Activated CD4-positive, CD25-positive, alpha-beta regulatory T cell treated with anti-CD3 and anti-CD28 coated beads, Interleukin-2, amount 50 U/mL, for 24 hours (primary cell): ENCODE data around the gene RBFOX2.

Source experiments
- ATAC-seq, 2 donors: fragments of 150-1000 bp; cut with Tn5 transposase; one replicate each; pipeline ENCODE4 v1.10.0; 2021; ENCODE audit warnings: mild to moderate bottlenecking in 1 of 2, moderate library complexity in 1 of 2

RBFOX2 gene

DNA sequence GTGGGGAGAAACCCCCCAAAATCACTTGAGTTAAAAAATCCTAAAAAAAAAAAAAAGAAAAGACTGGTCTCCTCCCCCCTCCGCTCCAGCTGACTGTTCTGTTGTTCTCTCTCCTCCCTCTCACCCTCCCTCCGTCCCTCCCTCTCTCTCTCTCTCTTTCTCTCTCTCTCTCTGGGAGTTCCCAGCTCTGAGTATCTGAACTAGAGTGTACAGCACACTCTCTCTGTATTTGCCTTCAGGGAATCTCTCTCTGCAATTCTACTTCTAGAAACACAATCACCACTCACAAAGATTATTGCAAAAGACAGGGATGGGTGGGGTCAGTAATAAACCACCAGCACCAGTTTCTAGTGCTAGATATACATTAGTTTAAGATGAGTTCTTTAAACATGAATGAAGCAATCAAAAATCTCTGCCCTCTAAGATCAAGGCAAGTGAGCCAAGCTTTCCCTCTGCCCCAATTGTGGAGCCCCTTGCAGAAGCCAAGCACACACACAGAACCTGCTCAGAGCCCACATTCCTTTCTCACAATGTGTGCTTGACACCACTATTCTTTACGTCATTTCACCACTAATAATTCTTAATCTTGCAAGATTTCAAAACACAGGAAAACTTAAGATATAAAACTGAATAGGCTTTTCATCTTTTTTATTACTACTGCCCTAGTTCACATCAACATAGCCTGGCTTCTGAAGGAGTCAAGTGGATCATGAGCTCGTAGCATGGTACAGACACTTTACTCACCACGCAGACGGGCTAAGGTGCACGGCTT lies 133.5 kb downstream of the RBFOX2 start:
- ATAC-seq: no peak

DNA sequence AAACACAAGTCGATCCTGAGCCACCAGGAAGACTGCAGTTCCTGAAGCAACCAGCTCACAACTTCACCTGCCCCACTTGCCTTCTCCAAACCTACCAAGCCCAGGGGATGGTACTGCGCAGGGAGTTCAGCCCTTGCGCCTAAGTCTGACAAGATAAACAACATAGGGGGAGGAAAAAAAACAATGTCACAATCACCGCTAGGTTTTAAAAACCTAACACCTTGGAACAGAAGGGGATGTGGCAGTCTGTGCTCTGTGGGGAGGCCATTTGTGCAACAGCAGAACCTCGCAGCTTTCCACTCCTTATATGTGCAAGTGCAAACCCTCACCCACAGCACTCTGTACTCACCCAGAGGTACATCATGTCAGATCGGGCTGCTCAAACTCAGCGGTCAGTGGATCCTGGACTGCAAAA lies 134.2 kb downstream of the RBFOX2 start:
- ATAC-seq: no peak

DNA sequence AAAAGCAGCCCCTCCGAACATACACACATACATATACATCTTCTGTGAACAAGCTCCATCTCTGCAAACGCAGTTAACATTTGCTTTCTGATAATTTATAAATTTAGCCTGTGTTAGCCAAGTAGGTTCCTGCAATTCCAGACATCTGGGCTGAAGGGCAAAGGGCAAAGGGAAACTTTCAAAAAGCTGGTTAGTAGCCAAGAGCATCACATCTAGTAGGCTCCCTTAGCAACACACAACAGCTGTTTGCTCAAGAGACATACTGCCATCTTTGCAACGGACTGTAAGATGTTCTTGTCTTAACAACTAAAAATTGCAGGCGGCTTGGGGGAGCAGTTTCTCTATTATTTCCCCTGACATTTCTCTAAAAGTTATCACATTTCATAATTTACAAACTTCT lies 134.9 kb downstream of the RBFOX2 start:
- ATAC-seq: no peak

DNA sequence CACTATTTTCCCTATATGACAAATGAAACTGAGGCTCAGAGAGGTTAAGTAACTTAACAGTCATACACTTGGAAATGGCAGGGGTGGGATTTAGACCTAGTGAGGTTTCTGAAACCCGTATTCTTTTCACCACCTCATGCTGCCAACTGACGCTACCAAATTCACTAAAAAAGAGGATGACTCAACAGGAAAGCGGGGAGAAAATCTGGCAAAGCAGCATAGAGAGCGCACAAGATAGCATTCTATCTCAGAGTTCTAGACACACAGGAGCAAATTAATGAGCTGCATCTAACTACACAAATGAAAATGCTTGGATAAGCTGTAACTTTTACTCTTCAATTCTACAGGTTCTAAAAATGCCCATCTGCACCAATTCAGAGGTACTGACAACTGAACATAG lies 136.4 kb downstream of the RBFOX2 start:
- no peak for ATAC-seq

DNA sequence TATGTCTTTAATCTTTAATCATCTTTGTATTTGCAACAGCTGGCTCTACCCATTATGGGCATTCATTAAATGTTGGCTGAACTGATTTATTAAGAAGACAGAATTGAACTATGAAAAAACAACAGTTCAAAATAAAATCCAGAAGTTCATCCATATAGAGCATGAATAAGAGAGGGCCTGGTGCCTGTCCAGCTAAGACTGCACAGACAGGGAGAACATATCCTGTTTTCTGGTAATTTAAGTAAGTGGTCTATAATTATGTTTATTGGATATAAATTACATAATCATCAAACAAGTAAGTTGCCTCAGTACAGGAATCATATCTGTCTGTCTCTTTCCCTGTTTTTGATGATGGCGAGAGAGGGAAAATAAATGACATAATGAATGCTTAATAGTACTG lies 137.2 kb downstream of the RBFOX2 start:
- ATAC-seq: no peak

DNA sequence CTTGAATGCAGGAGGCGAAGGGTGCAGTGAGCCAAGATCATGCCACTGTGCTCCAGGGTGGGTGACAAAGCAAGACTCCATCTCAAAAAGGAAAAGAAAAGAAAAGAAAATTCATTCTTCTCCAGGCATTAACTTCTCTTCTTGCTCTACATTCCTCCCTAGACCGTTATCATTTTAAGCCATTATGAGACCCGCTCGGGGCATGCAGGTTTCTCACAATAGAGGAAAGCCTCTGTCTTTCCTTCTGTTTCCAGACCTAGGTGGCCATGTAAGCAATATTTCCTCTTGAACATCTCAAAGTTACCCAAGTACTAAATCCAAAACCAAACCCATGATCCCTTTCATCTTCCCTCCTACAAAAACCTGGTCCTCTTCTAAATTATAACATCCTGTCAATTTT lies 139.6 kb downstream of the RBFOX2 start:
- no peak for ATAC-seq

DNA sequence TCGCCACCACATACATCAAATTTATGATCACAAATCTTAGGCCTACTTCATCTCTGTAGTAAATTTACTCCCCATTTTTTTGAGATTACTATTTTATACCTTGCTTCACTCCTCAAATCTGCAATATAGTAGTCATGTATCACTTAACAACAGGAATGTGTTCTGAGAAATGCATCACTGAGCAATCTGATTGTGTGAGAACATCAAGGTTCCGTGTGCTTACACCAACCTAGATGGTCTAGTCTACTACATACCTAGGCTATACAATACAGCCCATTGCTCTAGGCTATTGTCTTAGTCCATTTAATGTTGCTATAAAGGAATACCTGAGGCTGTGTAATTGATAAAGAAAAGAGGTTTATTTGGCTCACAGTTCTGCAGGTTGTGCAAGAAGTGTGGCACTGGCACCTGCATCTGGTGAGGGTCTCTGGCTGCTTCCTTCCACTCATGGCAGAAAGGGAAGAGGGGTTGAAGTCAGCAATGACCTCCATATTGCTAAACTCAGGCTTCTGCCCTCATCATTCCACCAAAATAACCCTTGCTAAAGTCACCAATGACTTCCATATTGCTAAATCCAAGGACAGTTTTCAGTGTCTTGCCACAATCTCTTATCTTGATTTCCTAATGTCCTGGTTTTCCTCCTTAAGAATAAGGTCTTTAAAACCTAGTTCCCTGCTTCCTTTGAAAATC lies 140.3 kb downstream of the RBFOX2 start:
- no peak for ATAC-seq

DNA sequence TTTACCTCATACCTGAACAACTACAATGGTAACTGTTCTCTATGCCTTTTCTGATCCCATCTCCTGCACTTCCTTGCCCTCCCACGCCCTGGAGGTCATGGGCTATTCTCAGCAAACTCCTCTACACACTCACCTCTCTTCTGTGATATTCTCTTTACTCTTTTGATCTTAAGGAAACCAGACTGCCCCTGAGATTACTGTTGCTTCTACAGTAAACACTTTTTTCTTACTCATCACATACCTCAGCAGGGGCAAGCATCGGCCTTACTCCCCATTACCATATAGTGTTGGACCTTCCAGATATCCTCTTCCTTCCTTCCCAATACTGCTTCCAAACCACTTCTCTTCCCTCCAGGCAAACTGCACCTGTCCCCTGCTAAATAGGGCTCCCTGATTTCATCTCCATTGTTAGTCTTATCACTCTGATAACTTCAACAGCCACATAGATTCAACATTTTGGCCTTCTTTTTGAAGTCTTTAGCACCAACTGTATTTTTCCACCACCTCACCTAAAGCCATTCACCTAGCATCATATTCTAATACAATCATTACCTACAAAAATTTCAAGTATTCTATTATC lies 141.2 kb downstream of the RBFOX2 start:
- ATAC-seq: no peak

DNA sequence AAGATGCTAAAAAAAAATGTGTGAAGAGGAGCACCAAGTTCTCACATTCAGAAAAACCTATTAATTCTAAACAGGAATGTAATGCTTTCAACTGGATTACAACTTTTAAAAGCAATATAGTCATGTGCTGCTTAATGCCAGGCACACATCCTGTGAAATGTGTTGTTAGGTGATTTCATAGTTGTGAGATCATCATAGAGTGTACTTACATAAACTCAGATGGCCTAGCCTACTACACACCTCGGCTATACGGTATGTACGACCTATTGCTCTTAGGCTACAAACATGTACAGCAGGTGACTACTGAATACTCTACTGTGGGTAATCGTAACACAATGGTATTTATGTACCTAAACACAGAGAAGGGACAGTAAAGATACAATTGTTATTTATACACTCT lies 142.3 kb downstream of the RBFOX2 start:
- no peak for ATAC-seq

DNA sequence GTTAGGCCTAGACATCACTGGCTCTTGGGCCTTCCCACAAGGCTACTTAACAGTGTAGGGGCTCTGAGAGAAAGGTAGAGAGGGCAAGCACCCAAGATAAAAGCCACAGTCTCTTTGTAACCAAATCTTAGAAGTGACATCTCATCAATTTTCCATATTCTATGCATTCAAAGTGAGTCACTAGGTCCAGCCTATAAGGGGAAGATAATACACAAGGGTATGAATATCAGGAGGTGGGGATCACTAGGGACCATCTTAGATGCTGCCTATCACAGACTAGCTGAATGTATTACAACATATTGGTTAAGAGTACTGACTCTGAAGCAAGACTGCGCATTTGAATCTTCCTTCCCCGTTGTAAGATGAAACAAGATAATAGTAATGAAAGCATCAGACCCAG lies 144.1 kb downstream of the RBFOX2 start:
- ATAC-seq: no peak

DNA sequence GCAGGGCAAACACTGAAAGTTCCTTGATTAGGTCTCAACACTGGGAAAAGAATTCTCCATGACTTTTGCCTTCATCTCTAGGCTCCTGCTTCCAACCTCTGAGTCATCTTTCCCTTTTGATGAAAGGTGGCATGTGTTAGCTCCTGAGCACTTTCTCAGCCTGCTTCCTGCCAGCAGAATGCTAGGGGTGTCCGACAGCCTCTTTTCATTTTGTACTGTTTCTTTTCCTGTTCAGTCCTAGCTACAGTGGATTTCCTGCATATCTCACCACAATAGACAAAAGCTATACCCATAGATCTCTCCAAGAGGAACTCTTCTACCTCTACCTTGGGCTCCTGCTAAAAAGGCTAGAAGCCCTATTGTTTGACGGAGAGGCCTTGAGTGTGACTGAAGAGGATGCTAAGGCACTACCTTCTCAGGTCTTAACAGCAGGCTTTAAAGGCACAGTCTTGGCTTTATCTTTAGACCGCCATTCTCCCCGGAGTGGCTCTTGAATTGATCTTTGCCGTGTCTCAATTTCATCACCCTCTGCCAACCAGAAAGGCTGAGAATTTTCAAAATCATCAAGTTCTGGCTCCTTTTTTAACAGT lies 145.5 kb downstream of the RBFOX2 start:
- no peak for ATAC-seq

DNA sequence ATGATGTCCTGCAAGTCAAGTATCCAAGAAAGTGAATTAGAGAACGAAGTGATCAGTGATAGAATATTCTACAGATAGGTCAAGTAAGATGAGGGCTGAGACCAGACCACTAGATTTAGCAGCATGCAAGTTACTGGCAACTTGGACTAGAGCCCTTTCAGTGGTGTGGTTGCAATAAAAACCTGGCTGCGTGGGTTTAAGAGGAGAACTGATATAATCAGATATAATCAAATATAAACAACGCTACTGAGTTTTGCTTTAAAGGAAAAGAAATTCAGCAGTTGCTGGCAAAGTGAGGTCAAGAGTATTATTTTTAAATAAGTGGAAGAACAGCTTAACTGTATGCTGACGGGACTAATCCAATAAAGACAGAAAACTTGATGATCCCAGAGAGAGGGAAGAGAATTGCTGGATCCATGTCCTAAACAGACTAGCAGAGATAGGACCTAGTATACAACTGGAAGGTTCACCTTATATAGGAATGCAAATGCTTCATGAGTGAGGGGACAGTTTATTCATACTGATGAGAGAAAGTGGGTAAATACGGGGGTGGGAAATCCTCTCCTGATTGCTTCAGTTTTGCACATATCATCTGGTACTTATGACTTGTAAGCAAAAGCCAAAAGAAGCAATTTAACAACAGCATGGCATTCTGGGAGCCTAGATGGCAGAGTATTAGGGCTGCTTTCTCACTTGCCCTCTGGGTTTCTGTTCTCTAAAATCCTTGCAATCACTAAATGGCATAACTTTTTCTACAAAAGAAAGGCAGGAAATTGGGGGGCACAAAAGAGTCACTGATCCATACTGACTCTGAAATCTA lies 146.2 kb downstream of the RBFOX2 start:
- ATAC-seq: no peak

DNA sequence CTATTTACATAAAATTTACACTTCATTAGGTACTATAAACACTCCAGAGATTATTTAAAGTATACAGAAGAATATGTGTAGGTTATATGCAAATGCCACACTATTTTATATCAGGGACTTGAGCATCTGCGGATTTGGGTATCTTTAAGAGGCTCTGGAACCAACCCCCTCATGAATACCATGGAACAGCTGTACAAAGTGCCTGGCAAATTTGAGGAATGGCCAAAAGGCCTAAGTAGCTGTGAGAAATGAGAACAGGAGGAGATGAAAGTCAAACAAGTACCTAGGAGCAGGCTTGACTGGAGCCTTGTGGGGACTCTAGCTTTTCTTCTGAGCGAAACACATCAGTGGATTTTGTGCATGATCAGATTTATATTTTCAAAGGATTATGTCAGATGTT lies 149.3 kb downstream of the RBFOX2 start:
- no peak for ATAC-seq

DNA sequence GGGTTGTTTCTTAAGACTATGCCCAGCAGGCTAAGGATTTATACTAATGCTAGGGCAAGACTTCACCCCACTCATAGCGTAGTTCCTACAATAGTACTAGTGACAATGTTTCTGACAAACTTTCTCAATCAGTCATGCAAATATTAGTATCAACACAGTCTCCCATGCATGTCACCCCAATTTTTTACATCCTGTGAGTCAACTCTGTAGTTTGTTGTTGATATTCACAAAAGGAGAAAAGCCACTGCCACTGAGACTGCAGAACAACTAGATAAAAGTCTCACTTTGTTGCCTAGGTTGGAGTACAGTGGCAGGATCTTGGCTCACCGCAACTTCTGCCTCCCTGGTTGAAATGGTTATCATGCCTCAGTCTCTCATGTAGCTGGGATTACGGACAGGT lies 155.2 kb downstream of the RBFOX2 start:
- ATAC-seq: no peak

DNA sequence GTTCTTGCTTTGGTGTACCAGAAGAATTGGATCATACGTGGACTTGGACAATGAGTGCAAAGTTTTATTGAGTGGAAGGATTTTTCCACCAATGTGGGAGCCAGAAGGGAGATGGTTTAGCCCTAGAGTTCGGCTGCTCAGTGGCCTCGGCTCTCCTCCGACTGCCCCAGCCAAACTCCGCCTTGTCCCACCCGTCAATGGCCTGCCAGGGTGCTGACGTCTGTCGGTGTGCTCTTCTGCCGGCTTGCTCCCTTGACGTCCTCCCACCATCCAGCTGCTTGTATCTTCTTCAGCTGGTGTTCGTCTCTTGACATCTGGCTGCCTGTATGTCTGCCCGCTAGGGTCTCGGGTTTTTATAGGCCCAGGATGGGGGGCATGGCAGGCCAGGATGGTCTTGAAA lies 156.2 kb downstream of the RBFOX2 start:
- no peak for ATAC-seq

DNA sequence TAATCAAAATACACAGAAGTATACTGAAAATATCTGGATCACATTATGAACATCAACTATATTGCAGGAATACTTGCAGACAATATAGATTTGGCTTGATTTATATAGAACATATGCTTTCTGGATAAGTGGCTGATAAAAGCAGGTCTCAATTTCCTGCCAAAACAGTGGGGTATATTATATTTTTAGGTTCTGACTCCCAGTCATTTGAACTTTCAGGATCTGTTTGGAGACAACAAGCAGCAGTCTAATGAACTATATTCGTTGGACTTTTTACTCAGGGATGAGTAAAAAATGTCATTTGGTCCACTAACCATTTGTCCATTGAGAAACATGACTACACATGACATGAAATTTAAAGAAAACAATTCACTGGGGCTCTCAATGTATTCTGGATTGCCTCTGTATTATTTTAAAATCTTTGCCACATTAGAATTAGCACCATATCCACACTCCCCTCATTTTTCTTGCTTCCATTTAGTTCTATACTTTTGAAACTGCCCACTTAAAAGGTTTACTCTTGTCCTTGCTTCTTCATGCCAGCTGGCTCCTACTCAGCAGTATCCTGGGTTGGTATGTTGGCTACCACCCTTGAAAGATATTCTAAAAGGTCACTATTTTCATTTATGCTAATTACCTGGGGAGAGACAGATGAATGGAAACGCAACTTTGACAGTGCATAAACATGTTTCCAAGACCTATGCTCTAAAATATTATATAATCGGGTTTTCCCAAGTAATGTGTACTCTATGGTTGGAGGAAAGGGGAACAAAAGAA lies 157.9 kb downstream of the RBFOX2 start:
- no peak for ATAC-seq

DNA sequence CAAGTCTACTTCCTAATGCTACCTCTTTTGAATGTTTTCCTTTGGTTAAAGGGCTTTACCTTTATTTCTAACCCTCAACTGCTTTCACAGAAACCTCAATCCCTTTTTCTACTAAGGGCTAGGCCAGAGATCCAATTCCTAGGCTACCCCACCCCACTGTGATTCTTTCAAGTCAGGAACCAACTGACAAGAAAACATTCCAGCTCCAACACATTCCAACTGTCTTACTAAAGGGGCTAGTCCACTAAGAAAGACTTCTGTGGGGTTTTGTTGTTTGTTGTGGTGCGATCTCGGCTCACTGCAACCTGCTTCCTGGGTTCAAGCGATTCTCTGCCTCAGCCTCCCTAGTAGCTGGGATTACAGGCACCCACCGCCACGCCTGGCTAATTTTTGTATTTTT lies 159.7 kb downstream of the RBFOX2 start:
- ATAC-seq: no peak

DNA sequence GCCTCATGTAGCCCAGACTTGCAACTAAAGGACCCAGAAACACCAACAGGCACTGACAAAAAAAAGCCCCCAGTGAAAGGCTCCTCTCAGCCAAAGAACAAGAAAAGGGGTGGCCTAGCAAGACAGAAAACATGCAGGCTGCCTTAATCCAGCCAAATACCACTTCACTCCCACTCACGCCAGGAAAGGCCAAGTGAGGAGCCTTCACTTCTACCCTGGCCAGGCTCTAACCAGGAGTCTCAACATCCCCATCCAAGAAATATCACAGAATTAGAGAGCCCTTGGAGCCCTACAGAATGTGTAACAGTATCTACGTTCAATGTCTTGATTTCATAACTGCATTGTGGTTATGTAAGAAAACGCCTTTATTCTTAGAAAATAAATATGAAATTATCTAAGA lies 162.0 kb downstream of the RBFOX2 start:
- ATAC-seq: no peak

DNA sequence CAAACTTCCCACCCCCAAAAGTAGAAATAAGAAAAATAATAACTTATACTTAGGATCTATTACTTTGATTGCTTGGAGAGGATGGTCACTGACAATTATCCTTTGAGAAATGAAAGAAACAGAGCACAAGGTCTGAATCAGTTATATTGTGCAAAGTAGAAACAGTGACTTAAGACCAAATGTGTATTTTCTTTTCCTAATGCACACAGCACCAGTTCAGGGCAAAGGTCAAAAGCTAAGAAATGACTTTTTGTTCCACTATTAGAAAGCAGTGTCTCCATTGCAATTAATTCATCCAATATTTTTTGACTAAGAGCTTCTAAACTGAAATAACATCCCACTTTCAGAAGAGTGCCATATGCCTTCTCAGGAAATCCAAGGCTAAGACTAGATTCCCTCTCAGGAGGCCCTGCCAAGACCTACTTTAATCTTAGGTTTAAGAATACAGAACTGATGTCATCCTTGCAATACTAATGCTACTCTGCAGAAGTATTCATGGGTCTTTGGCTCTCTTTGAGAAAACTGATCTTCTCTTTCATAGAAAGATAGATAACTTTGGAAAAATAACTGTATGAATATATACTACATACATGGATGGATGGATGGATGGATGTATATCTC lies 164.0 kb downstream of the RBFOX2 start:
- ATAC-seq: no peak

DNA sequence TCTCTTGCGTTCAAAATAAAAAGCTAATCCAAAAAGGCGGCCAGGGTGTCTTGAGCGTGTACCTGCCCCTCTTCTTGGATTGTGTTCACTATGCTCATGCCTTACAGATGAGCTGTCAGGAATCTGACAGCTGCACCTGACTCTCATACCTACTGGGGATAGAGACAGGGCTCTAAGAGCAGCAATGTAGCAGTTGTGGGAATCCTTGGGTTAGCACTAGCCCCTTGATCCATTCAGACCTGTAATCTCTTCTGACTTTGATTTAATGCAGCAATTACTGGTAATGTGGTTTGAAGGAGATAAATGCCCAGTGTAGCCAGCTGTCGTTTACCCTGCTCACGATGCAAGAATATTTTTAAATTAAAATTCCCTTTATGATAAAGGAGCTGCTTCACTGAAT lies 165.2 kb downstream of the RBFOX2 start:
- no peak for ATAC-seq

DNA sequence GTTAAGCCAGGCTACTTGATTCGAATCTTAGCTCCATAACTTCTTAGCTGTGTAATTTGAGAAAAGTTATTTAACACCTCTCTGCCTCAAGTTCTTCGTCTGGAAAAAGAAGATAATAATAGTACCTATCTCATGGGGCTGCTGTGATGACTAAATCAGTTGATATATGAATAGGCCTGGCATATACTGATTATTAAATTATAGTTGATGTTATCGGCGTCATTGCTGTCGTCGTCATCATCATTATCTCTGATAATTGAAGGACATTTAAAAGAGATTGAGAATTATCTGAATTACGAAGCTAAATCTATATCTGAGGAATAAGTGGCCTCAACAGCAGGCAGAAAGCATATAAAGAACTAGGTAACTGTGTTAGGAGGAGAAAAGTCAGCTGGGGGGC lies 165.9 kb downstream of the RBFOX2 start:
- ATAC-seq: no peak

DNA sequence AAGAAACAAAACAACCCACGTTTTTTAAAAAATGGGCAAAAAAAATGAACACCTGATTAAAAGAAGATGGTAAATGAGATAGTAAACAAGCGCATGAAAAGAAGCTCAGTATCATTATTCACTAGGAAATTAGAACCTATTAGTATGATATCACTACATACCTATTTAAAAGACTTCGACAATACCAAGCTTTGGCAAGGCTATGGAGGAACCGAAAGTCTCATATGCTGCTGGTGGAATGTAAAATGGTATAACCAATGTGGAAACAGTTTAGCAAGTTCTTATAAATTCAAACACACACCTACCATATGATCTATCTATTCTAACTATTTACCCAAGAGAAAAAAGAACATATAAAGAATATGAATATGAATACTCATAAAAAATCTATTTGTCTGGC lies 167.2 kb downstream of the RBFOX2 start:
- ATAC-seq: no peak
